AG08395 (cell line): Measurements from ENCODE around the gene XCL1.
"Not testable (repeated sequence)": the region's sequence is repeated elsewhere in the genome, so short reads cannot be mapped to it uniquely, and the experiment has no call there.

ENCODE experiments used
- DNase-seq: peaks from one replicate; pipeline ENCODE4 v3.0.0; 2012; ENCODE audit warnings: mixed read lengths, low spot score

The XCL1 gene

GRCh38 chr1:168576245-168576688 is at the start of gene XCL1:
Gene XCL1 (plus strand): TSS chr1:168576605. CDS start chr1:168576638, 33 bp downstream.
- DNase-seq, result not testable (repeated sequence)

- no peak for DNase-seq
Measured at GRCh38 chr1:168529518-168529917, 46.9 kb upstream of the XCL1 start.

GRCh38 chr1:168531615-168532345 is 44.6 kb upstream of the XCL1 start:
- DNase-seq, result no peak

GRCh38 chr1:168535536-168535935 is 40.9 kb upstream of the XCL1 start:
- DNase-seq, result no peak

- not testable (repeated sequence) for DNase-seq
Measured at GRCh38 chr1:168540798-168541197, 35.6 kb upstream of the XCL1 start.

GRCh38 chr1:168542978-168543377 is 33.4 kb upstream of the XCL1 start:
- not testable (repeated sequence) for DNase-seq

- DNase-seq, result not testable (repeated sequence)
Measured at GRCh38 chr1:168543840-168544498, 32.4 kb upstream of the XCL1 start, which contains the start of gene XCL2. Gene XCL2 (minus strand): TSS chr1:168543997. CDS start chr1:168543964, 33 bp downstream.

- DNase-seq, result peak; percentile 18
Measured at GRCh38 chr1:168545678-168546552, 30.5 kb upstream of the XCL1 start.

GRCh38 chr1:168546553-168546895 is 29.9 kb upstream of the XCL1 start:
- DNase-seq, result not testable (repeated sequence)

GRCh38 chr1:168550971-168551370 is 25.4 kb upstream of the XCL1 start:
- no peak for DNase-seq

- no peak for DNase-seq
Measured at GRCh38 chr1:168551688-168552087, 24.7 kb upstream of the XCL1 start.

GRCh38 chr1:168552961-168553360 is 23.4 kb upstream of the XCL1 start:
- no peak for DNase-seq

- DNase-seq, result no peak
Measured at GRCh38 chr1:168553680-168554553, 22.5 kb upstream of the XCL1 start.

- DNase-seq, result no peak
Measured at GRCh38 chr1:168554603-168555483, 21.6 kb upstream of the XCL1 start.

- no peak for DNase-seq
Measured at GRCh38 chr1:168555508-168556046, 20.8 kb upstream of the XCL1 start.

GRCh38 chr1:168556647-168557046 is 19.8 kb upstream of the XCL1 start:
- peak; percentile 4 for DNase-seq

GRCh38 chr1:168560370-168560769 is 16.0 kb upstream of the XCL1 start:
- no peak for DNase-seq

- no peak for DNase-seq
Measured at GRCh38 chr1:168561989-168562388, 14.4 kb upstream of the XCL1 start.

- DNase-seq, result no peak
Measured at GRCh38 chr1:168565825-168566224, 10.6 kb upstream of the XCL1 start.

- no peak for DNase-seq
Measured at GRCh38 chr1:168567007-168567406, 9.4 kb upstream of the XCL1 start.
